K562 (cell line): ENCODE data around the gene OBSCN. TPM values are rescaled to one million over a fixed set of nuclear protein-coding genes. Genes with fewer than 3 reads are reported as not detected.
A peak's percentile ranks its signal among the peaks of the same experiment; 100 is the strongest.

Source experiments
- ATAC-seq: fragments of 200-7000 bp; cut with Tn5 transposase; 3 replicates; pipeline ENCODE4 v1.9.1; 2020; ENCODE audit warnings: moderate library complexity
- BruUV-seq: library from RNA; stranded (reverse); fragments of 400-500 nt; replicated peaks from 2 replicates; lab custom pipeline; 2021; lab: Mats Ljungman, UMichigan
- CTCF ChIA-PET: fragments of 300-600 bp; formaldehyde crosslinking; extraction: SDS; loops from one replicate; lab custom pipeline; 2021; ENCODE audit warnings: low intra/inter-chr PET ratio; lab: Yijun Ruan, JAX
- POLR2A ChIA-PET: fragments of 300-600, 350-650 bp; sonication (Branson Sonifier 250); formaldehyde crosslinking; extraction: SDS; loops from one replicate; lab custom pipeline; 2021; ENCODE audit warnings: antibody characterized with exemption, inconsistent platforms; lab: Yijun Ruan, JAX
- DNase-seq, 4 experiments: peaks; one replicate each; pipeline versions ENCODE4 v3.0.0 to v3.0.0-alpha.2; 2011 to 2018; ENCODE audit warnings: low spot score in 3 of 4, mixed read lengths in 3 of 4; ENCODE audit errors: extremely low read depth in 1 of 4
- FAIRE-seq: peaks from 2 replicates; lab custom pipeline; 2011; peaks lifted over from hg19 to GRCh38; lab: Jason Lieb, UNC
- H2AFZ ChIP-seq: 2 replicates; pipeline ENCODE4 v1.6.0; 2011; ENCODE audit warnings: low read depth, low read length, control low read depth, inconsistent platforms
- H3K27ac ChIP-seq: fragments of 200-600 bp; 3 replicates; pipeline ENCODE4 v1.8.0; 2011; ENCODE audit warnings: low read depth, mild to moderate bottlenecking, control low read depth, inconsistent platforms, low read length, moderate library complexity, mixed read lengths; ENCODE audit errors: extremely low read depth
- H3K27me3 ChIP-seq, 2 experiments: fragments of 300-600 bp in 1 of 2; 2 replicates in 1 of 2; 3 replicates in 1 of 2; pipeline versions ENCODE4 v1.6.0 to v1.8.0; 2011; ENCODE audit warnings: inconsistent platforms in 2 of 2, low read length in 2 of 2, mild to moderate bottlenecking in 1 of 2, mixed read lengths in 1 of 2, moderate library complexity in 1 of 2; ENCODE audit not compliant: control insufficient read depth in 2 of 2, insufficient read depth in 2 of 2
- H3K36me3 ChIP-seq: fragments of 300-600 bp; 3 replicates; pipeline ENCODE4 v1.8.0; 2011; ENCODE audit warnings: mild to moderate bottlenecking, low read length, inconsistent platforms; ENCODE audit not compliant: control insufficient read depth, insufficient read depth
- H3K4me1 ChIP-seq, 2 experiments: fragments of 200-600 bp in 1 of 2; replicated peaks in 1 of 2; 2 replicates in 1 of 2; 3 replicates in 1 of 2; pipeline versions ENCODE4 v1.5.1 to v1.8.0; 2011; ENCODE audit warnings: inconsistent platforms in 2 of 2, low read length in 2 of 2, mild to moderate bottlenecking in 1 of 2, mixed read lengths in 1 of 2, moderate library complexity in 1 of 2; ENCODE audit not compliant: control insufficient read depth in 2 of 2, insufficient read depth in 2 of 2
- H3K4me2 ChIP-seq: 2 replicates; pipeline ENCODE4 v1.6.1; 2011; ENCODE audit warnings: low read length, control low read depth, inconsistent platforms, mixed read lengths; ENCODE audit not compliant: insufficient read depth
- H3K4me3 ChIP-seq: fragments of 200-600 bp; sonication (generic), shearing (Covaris generic); 2 replicates; pipeline ENCODE4 v1.5.1; 2016; ENCODE audit warnings: control low read depth, inconsistent platforms
- H3K79me2 ChIP-seq: fragments of 200-600 bp; 3 replicates; pipeline ENCODE4 v1.8.0; 2011; ENCODE audit warnings: low read length, inconsistent platforms; ENCODE audit not compliant: control insufficient read depth, insufficient read depth
- H3K9ac ChIP-seq, 2 experiments: 2 replicates each; pipeline versions ENCODE4 v1.6.0 to v1.6.1; 2011; ENCODE audit warnings: low read depth in 2 of 2, low read length in 2 of 2, control low read depth in 1 of 2, inconsistent platforms in 1 of 2, mild to moderate bottlenecking in 1 of 2, mixed read lengths in 1 of 2; ENCODE audit not compliant: insufficient read depth in 1 of 2
- H3K9me1 ChIP-seq: one replicate; pipeline ENCODE4 v1.6.0; 2011; ENCODE audit warnings: inconsistent platforms, mild to moderate bottlenecking, low read length, moderate library complexity; ENCODE audit not compliant: control insufficient read depth, insufficient read depth
- H3K9me3 ChIP-seq: replicated peaks from 2 replicates; pipeline ENCODE4 v1.5.1; 2011; ENCODE audit warnings: low read depth, low read length, inconsistent platforms; ENCODE audit not compliant: control insufficient read depth, insufficient read depth
- H4K20me1 ChIP-seq: replicated peaks from 2 replicates; pipeline ENCODE4 v1.6.1; 2011; ENCODE audit warnings: low read length, inconsistent platforms, mixed read lengths; ENCODE audit not compliant: control insufficient read depth, insufficient read depth
- CHAMP1 ChIP-seq: fragments of 450-650 bp; IDR thresholded peaks from 2 replicates; pipeline ENCODE4 v1.6.1; 2016; ENCODE audit warnings: mild to moderate bottlenecking
- E2F8 ChIP-seq: fragments of 450-650 bp; IDR thresholded peaks from 2 replicates; pipeline ENCODE4 v1.7.1; 2018; ENCODE audit warnings: mild to moderate bottlenecking, low read depth; ENCODE audit not compliant: partially characterized antibody
- HOXB6 ChIP-seq: fragments of 250-450 bp; sonication (Bioruptor Pico); IDR thresholded peaks from 2 replicates; pipeline ENCODE4 v1.5.1; 2022; ENCODE audit warnings: mild to moderate bottlenecking, borderline replicate concordance
- IRF2 ChIP-seq: sonication (generic); formaldehyde crosslinking; IDR thresholded peaks from 2 replicates; pipeline ENCODE4 v1.8.1; 2022; ENCODE audit warnings: mild to moderate bottlenecking, missing genetic modification reagents
- MCM2 ChIP-seq: fragments of 450-650 bp; IDR thresholded peaks from 2 replicates; pipeline ENCODE4 v1.6.1; 2017; ENCODE audit warnings: low read depth, mild to moderate bottlenecking
- NFE2L1 ChIP-seq: fragments of 450-650 bp; IDR thresholded peaks from 2 replicates; pipeline ENCODE4 v1.6.1; 2016; ENCODE audit warnings: missing genetic modification characterization, low read depth, mild to moderate bottlenecking, missing compliant biosample characterization, moderate library complexity, borderline replicate concordance
- POLR3G ChIP-seq: IDR thresholded peaks from 2 replicates; pipeline ENCODE4 v1.6.1; 2011; ENCODE audit not compliant: insufficient read length, insufficient replicate concordance; ENCODE audit errors: extremely low read depth
- RBM25 ChIP-seq: fragments of 200-400 bp; formaldehyde crosslinking; IDR thresholded peaks from 2 replicates; pipeline ENCODE4 v1.6.1; 2018; ENCODE audit warnings: low read length, low read depth, moderate library complexity; ENCODE audit not compliant: severe bottlenecking
- SIX5 ChIP-seq, 2 experiments: IDR thresholded peaks; 2 replicates each; pipeline ENCODE4 v1.6.1; 2011; ENCODE audit warnings: low read length in 2 of 2, borderline replicate concordance in 1 of 2, low read depth in 1 of 2, mild to moderate bottlenecking in 1 of 2, moderate library complexity in 1 of 2; ENCODE audit not compliant: insufficient read depth in 1 of 2
- SMARCB1 ChIP-seq: IDR thresholded peaks from 2 replicates; pipeline ENCODE4 v1.6.1; 2011; ENCODE audit warnings: improper control_type of control experiment, low read depth; ENCODE audit not compliant: insufficient read length
- TEAD4 ChIP-seq, 2 experiments: sonication (generic) in 1 of 2; formaldehyde crosslinking in 1 of 2; IDR thresholded peaks; 2 replicates each; pipeline versions ENCODE4 v1.6.1 to v1.8.0; 2012 to 2022; ENCODE audit warnings: borderline replicate concordance in 1 of 2, inconsistent platforms in 1 of 2, low read length in 1 of 2, mild to moderate bottlenecking in 1 of 2, missing genetic modification reagents in 1 of 2
- ZNF224 ChIP-seq: sonication (generic); formaldehyde crosslinking; IDR thresholded peaks from 2 replicates; pipeline ENCODE4 v1.8.0; 2022; ENCODE audit warnings: mild to moderate bottlenecking, missing genetic modification reagents
- ZNF232 ChIP-seq: sonication (generic); formaldehyde crosslinking; IDR thresholded peaks from 2 replicates; pipeline ENCODE4 v1.8.0; 2022; ENCODE audit warnings: mild to moderate bottlenecking, missing genetic modification reagents
- ZNF354B ChIP-seq: fragments of 250-450 bp; sonication (Bioruptor Pico); IDR thresholded peaks from 2 replicates; pipeline ENCODE4 v1.4.0; 2020
- ZNF584 ChIP-seq: fragments of 200-800 bp; sonication (Bioruptor generic); IDR thresholded peaks from 2 replicates; pipeline ENCODE4 v1.6.1; 2016; ENCODE audit warnings: low read depth, mild to moderate bottlenecking, missing genetic modification characterization, missing compliant biosample characterization
- ZNF586 ChIP-seq: fragments of 450-650 bp; formaldehyde crosslinking; conservative IDR thresholded peaks from 2 replicates; pipeline ENCODE4 v1.4.0; 2020; ENCODE audit warnings: mild to moderate bottlenecking, moderate library complexity
- ZNF589 ChIP-seq: fragments of 200-800 bp; sonication (Bioruptor generic); IDR thresholded peaks from 2 replicates; pipeline ENCODE4 v1.6.1; 2016; ENCODE audit warnings: low read depth, missing genetic modification characterization, missing compliant biosample characterization
- WGBS: fragments of 100-300 bp; shearing (Covaris generic); methylation state at CpG from one replicate; pipeline ENCODE4 v1.1.6; 2016; ENCODE audit warnings: low coverage, mixed read lengths; ENCODE audit not compliant: insufficient coverage; ENCODE audit errors: missing lambda C conversion rate; 5-methylcytosine and 5-hydroxymethylcytosine counted together
- in situ Hi-C: fragments of 300-500 bp; cut with MboI; formaldehyde crosslinking; loops from 4 replicates; pipeline ENCODE4 v1.15.0; 2018; ENCODE audit warnings: inconsistent platforms, mixed read lengths
- intact Hi-C: fragments of 100-400 bp; cut with micrococcal nuclease; formaldehyde crosslinking; loops from 2 replicates; pipeline ENCODE4 v1.14.2; 2022
- polyA plus RNA-seq, 8 experiments: library from polyadenylated mRNA; depleted of rRNA in 4 of 8; stranded (reverse) in 5 of 8; unstranded in 3 of 8; fragments of >200 nt; fragmentation: Nextera tagmentation in 2 of 8; fragmentation: Illumina TruSeq in 1 of 8; extraction: Ambion mirVana in 2 of 8; extraction: Trizol in 1 of 8; gene quantifications; 2 replicates each; pipeline versions ENCODE4 v1.2.1 to v1.2.3, GENCODE V29; 2011 to 2014; ENCODE audit warnings: inconsistent platforms in 1 of 8, missing spikeins in 1 of 8
- total RNA-seq, 7 experiments: library from RNA; depleted of rRNA in 6 of 7; stranded (reverse); fragments of >200 nt in 6 of 7; fragmentation: Illumina TruSeq in 2 of 7; extraction: Trizol in 2 of 7; gene quantifications; 2 replicates each; pipeline versions ENCODE4 v1.2.1 to v1.2.3, GENCODE V29; 2011 to 2021; ENCODE audit warnings: low replicate concordance in 1 of 7

The OBSCN gene
- total and polyA plus RNA-seq, 9 of the 15 experiments (the other 6 are each of a cell fraction or from before 2014, with no cell fraction given) = 0.18 to 19.7 (median 3.6) TPM

- Histone ChIP-seq H3K9me3 (no peaks in the 10 kb centered on the region), H3K4me2 (no peak overlapping the region), H3K36me3 (no peaks in the 10 kb centered on the region), H3K9me1 (no peaks in the 10 kb centered on the region), H3K79me2 (no peaks in the 10 kb centered on the region), H2AFZ (no peak overlapping the region), H3K9ac (0 out of 4 replicates have a peak overlapping the region, but pooled peaks of 1 of the 2 experiments have one; percentile 13), H3K4me3 (no peak overlapping the region), H3K27me3 (peaks cover under 1 to 6% of the 10 kb centered on the region in 2 experiments; a peak in 3 of 5 replicates), H3K27ac (no peak overlapping the region), H4K20me1 (no peaks in the 10 kb centered on the region; the same call in 1 of the 2 replicates), H3K4me1 (peaks cover 0 to 61% of the 10 kb centered on the region in 2 experiments; a peak in 2 of 5 replicates)
- intact Hi-C loops (no loop called here), in situ Hi-C loops (no loop called here)
- no TSS peak for BruUV-seq
- CTCF ChIA-PET = no interaction called here
- ATAC-seq (no peak), DNase-seq (no peak), FAIRE-seq (no peak)
- WGBS = 49% methylated on average over 14 of the region's 15 CpGs
- POLR2A ChIA-PET = interaction anchor here (0.6 to 0.8 kb wide), 2 partner anchors 20 to 335 kb away, joined by 3 read pairs; no protein-coding TSS in a partner anchor
- TF ChIP-seq SMARCB1 (no peak), HOXB6 (no peak), TEAD4 (IDR thresholded peaks at IDR 0.05; ENCODE audit: low read length) (no peak), TEAD4 (CRISPR knock-in tag; IDR thresholded peaks at IDR 0.05; ENCODE audit: borderline replicate concordance) (no peak), E2F8 (no peak), POLR3G (no peak), ZNF224 (CRISPR knock-in tag) (no peak), MCM2 (no peak), NFE2L1 (tag) (no peak), ZNF584 (CRISPR knock-in tag) (no peak), IRF2 (no peak), ZNF589 (CRISPR knock-in tag) (no peak), ZNF354B (no peak), ZNF586 (CRISPR knock-in tag) (no peak), CHAMP1 (no peak), RBM25 (no peak), SIX5 (IDR thresholded peaks at IDR 0.05; ENCODE audit: borderline replicate concordance in 1 of 2, insufficient read depth in 1 of 2, low read depth in 1 of 2, low read length in 2 of 2) (no peak), ZNF232 (no peak)
These were observed 73.2 kb downstream of the OBSCN start for GRCh38 chr1:228280961-228281591.
